CD14-positive monocyte (primary cell): ENCODE data around the gene FAM181B. TPM values are rescaled to one million over a fixed set of nuclear protein-coding genes. Genes with fewer than 3 reads are reported as not detected.

Experiments used
- DNase-seq, 3 donors: peaks; one replicate each; pipeline ENCODE4 v3.0.0-alpha.2; 2011 to 2022
- H2AFZ ChIP-seq: 2 replicates; pipeline ENCODE4 v1.6.0; 2012; ENCODE audit warnings: mild to moderate bottlenecking, low read depth, low read length, inconsistent platforms; ENCODE audit not compliant: insufficient read depth, poor library complexity, severe bottlenecking
- H3K27ac ChIP-seq, 2 donors: 1 replicate in 1 of 2; 2 replicates in 1 of 2; pipeline ENCODE4 v1.5.1; 2012 to 2013; ENCODE audit warnings: low read length in 2 of 2, control low read depth in 1 of 2, inconsistent platforms in 1 of 2, low read depth in 1 of 2, mild to moderate bottlenecking in 1 of 2
- H3K27me3 ChIP-seq, 2 donors: one replicate each; pipeline versions ENCODE4 v1.6.0 to v1.6.1; 2011 to 2013; ENCODE audit warnings: low read length in 2 of 2; ENCODE audit not compliant: control insufficient read depth in 2 of 2, insufficient read depth in 2 of 2
- H3K36me3 ChIP-seq, 2 donors: replicated peaks in 1 of 2; 1 replicate in 1 of 2; 2 replicates in 1 of 2; pipeline versions ENCODE4 v1.5.1 to v1.6.1; 2012 to 2013; ENCODE audit warnings: low read length in 2 of 2, control low read depth in 1 of 2, inconsistent platforms in 1 of 2, mild to moderate bottlenecking in 1 of 2; ENCODE audit not compliant: insufficient read depth in 2 of 2, control insufficient read depth in 1 of 2
- H3K4me1 ChIP-seq, 2 donors: 1 replicate in 1 of 2; 2 replicates in 1 of 2; pipeline versions ENCODE4 v1.5.1 to v1.6.1; 2012 to 2013; ENCODE audit warnings: low read length in 2 of 2, control low read depth in 1 of 2, inconsistent platforms in 1 of 2, mild to moderate bottlenecking in 1 of 2, moderate library complexity in 1 of 2; ENCODE audit not compliant: insufficient read depth in 2 of 2, control insufficient read depth in 1 of 2
- H3K4me2 ChIP-seq: replicated peaks from 2 replicates; pipeline ENCODE3; 2012; ENCODE audit warnings: low read length, moderate library complexity, mild to moderate bottlenecking; ENCODE audit not compliant: poor library complexity, severe bottlenecking; ENCODE audit errors: extremely low read depth
- H3K4me3 ChIP-seq, 3 experiments: fragments of 200-600 bp in 1 of 3; sonication (generic) in 1 of 3; replicated peaks in 1 of 3; 1 replicate in 2 of 3; 2 replicates in 1 of 3; pipeline ENCODE4 v1.5.1; 2011 to 2013; ENCODE audit warnings: low read length in 3 of 3, mild to moderate bottlenecking in 3 of 3, control low read depth in 2 of 3, low read depth in 2 of 3, inconsistent platforms in 1 of 3, moderate library complexity in 1 of 3
- H3K79me2 ChIP-seq: 2 replicates; pipeline ENCODE4 v1.6.0; 2012; ENCODE audit warnings: mild to moderate bottlenecking, control low read depth, inconsistent platforms, low read length, moderate library complexity; ENCODE audit not compliant: insufficient read depth
- H3K9ac ChIP-seq: 2 replicates; pipeline ENCODE4 v1.6.0; 2017; ENCODE audit warnings: low read length, mild to moderate bottlenecking; ENCODE audit not compliant: insufficient read depth, poor library complexity, severe bottlenecking
- H3K9me3 ChIP-seq, 2 donors: replicated peaks in 1 of 2; 1 replicate in 1 of 2; 2 replicates in 1 of 2; pipeline versions ENCODE4 v1.5.1 to v1.6.1; 2012 to 2013; ENCODE audit warnings: low read length in 2 of 2, control low read depth in 1 of 2; ENCODE audit not compliant: control insufficient read depth in 1 of 2, insufficient read depth in 1 of 2
- H4K20me1 ChIP-seq: 2 replicates; pipeline ENCODE4 v1.6.0; 2012; ENCODE audit warnings: mild to moderate bottlenecking, low read length, control low read depth, moderate library complexity; ENCODE audit not compliant: insufficient read depth
- H3K27ac Mint-ChIP-seq, 7 donors: one replicate each; pipeline ENCODE4 v1.8.0; 2020; ENCODE audit warnings: mild to moderate bottlenecking in 7 of 7, mixed read lengths in 7 of 7, moderate library complexity in 6 of 7, inconsistent platforms in 2 of 7
- H3K27me3 Mint-ChIP-seq, 3 donors: one replicate each; pipeline ENCODE4 v1.8.0; 2021 to 2022; ENCODE audit warnings: low read depth in 3 of 3, mild to moderate bottlenecking in 3 of 3, mixed read lengths in 3 of 3, moderate library complexity in 3 of 3, inconsistent platforms in 1 of 3
- H3K36me3 Mint-ChIP-seq, 2 donors: one replicate each; pipeline ENCODE4 v1.8.0; 2020; ENCODE audit warnings: mixed read lengths in 2 of 2, inconsistent platforms in 1 of 2, mild to moderate bottlenecking in 1 of 2
- H3K4me1 Mint-ChIP-seq: one replicate; pipeline ENCODE4 v1.8.0; 2020; ENCODE audit warnings: mild to moderate bottlenecking, mixed read lengths
- H3K4me3 Mint-ChIP-seq, 2 donors: one replicate each; pipeline ENCODE4 v1.8.0; 2020; ENCODE audit warnings: mild to moderate bottlenecking in 2 of 2, mixed read lengths in 2 of 2, moderate library complexity in 1 of 2
- H3K9me3 Mint-ChIP-seq, 7 donors: one replicate each; pipeline ENCODE4 v1.8.0; 2020 to 2022; ENCODE audit warnings: mixed read lengths in 7 of 7, mild to moderate bottlenecking in 6 of 7, moderate library complexity in 6 of 7, inconsistent platforms in 2 of 7
- WGBS: methylation state at CpG from one replicate; pipeline ENCODE4 v1.1.5; 2013; ENCODE audit warnings: missing lambda C conversion rate; ENCODE audit not compliant: insufficient coverage; 5-methylcytosine and 5-hydroxymethylcytosine counted together
- intact Hi-C, 2 donors: fragments of 100-400 bp; cut with micrococcal nuclease; formaldehyde crosslinking; loops; one replicate each; pipeline versions ENCODE4 v1.15.0 to v1.15.1; 2023
- polyA plus RNA-seq, 3 donors: library from polyadenylated mRNA; depleted of rRNA in 1 of 3; unstranded in 2 of 3; stranded (reverse) in 1 of 3; fragments of 300-500 nt in 2 of 3; fragments of >200 nt in 1 of 3; fragmentation: Illumina TruSeq in 2 of 3; gene quantifications; 1 replicate in 2 of 3; 2 replicates in 1 of 3; pipeline ENCODE4 v1.2.3, GENCODE V29; 2012 to 2021
- small RNA-seq: library from RNA; depleted of rRNA; stranded (forward); fragments of <200 nt; gene quantifications from one replicate; pipeline ENCODE3, GENCODE V24; 2012; ENCODE audit warnings: low read depth; ENCODE audit not compliant: insufficient read length
- TF ChIP-seq, protein P1 (sequence below): fragments of 200-600 bp; IDR thresholded peaks from one replicate; pipeline ENCODE4 v1.8.0; 2022; ENCODE audit warnings: antibody characterized with exemption, mild to moderate bottlenecking

FAM181B gene
- polyA plus RNA-seq, 3 donors = not detected

DNA sequence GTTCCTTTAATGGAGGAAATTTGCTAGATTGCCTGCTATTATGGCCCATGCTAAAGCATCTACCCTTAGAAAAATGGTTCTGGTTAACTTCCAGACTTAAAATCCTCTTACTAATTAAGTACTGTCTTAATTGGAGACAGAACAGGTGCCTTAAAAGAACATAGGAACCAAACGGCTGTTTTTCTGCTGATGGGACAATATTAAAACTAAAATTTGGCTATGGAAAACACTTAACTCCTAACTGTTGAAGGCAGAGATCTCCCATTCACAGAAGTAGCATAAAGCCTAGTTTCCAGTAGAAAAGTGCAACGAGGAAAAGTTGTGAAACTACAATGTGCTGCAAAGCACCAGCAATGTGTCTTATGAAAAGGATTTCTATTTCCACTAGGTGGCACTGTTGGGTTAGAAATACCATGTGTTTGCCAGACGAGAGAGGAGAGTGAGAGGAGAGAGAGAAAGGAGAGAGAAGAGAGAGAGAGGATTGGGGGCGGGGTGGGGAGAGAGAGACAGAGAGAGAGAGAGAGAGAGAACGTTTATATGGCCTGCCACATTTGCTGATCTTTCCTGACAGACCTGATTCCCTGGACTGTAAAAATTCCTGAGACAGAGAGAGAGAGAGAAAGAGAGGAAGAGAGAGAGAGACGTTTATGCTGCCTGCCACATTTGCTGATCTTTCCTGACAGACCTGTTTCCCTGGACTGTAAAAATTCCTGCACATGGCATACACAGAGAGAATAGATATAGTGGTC is 51.5 kb downstream of the FAM181B start:
- H3K4me3 ChIP-seq = no peak overlapping the region
- no peak overlapping the region for H3K27ac Mint-ChIP-seq
- no peaks in the 10 kb centered on the region for H3K4me1 ChIP-seq
- H3K27me3 Mint-ChIP-seq = peaks cover 2 to 5% (median 5%) of the 10 kb centered on the region in 3 donors
- H4K20me1 ChIP-seq = no peaks in the 10 kb centered on the region
- H3K9me3 ChIP-seq = peaks cover 0 to 7% of the 10 kb centered on the region in 2 donors
- no peaks in the 10 kb centered on the region for H3K79me2 ChIP-seq
- intact Hi-C loops = no loop called here
- H2AFZ ChIP-seq = peak overlapping the region; percentile 14
- no peaks in the 10 kb centered on the region for H3K36me3 ChIP-seq
- no peak overlapping the region for H3K4me2 ChIP-seq
- no peaks in the 10 kb centered on the region for H3K27me3 ChIP-seq
- TF ChIP-seq, protein P1, sequence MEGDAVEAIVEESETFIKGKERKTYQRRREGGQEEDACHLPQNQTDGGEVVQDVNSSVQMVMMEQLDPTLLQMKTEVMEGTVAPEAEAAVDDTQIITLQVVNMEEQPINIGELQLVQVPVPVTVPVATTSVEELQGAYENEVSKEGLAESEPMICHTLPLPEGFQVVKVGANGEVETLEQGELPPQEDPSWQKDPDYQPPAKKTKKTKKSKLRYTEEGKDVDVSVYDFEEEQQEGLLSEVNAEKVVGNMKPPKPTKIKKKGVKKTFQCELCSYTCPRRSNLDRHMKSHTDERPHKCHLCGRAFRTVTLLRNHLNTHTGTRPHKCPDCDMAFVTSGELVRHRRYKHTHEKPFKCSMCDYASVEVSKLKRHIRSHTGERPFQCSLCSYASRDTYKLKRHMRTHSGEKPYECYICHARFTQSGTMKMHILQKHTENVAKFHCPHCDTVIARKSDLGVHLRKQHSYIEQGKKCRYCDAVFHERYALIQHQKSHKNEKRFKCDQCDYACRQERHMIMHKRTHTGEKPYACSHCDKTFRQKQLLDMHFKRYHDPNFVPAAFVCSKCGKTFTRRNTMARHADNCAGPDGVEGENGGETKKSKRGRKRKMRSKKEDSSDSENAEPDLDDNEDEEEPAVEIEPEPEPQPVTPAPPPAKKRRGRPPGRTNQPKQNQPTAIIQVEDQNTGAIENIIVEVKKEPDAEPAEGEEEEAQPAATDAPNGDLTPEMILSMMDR = peak; percentile 67
- DNase-seq = peak; percentile 23 to 41 (median 35)
- peaks cover 4% of the 10 kb centered on the region for H3K4me1 Mint-ChIP-seq
- no peaks in the 10 kb centered on the region for H3K36me3 Mint-ChIP-seq
- peaks cover 0 to 14% (median 5%) of the 10 kb centered on the region in 7 donors for H3K9me3 Mint-ChIP-seq
- 0% methylated on average over 2 of the region's 6 CpGs for WGBS
- no peak overlapping the region for H3K27ac ChIP-seq
- H3K9ac ChIP-seq = no peak overlapping the region
- no peak overlapping the region for H3K4me3 Mint-ChIP-seq

DNA sequence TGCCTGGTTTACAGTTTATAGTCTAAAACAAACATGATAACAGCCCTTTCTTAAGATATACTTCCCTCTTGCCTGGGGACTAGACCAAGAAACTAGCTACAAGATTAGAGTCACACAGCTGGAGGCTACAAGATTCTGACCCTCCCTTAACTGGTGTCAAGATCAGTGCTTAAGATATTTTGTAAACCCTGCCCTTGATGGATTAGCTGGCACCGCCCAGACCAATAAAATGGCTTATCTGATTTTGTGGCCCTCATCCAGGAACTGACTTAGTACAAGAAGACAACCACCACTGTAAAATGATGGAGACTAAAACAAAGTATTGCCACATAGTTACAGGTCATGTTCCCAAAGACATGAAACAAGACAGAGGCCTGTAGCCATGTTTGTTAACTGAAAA is 53.4 kb downstream of the FAM181B start:
- no peak overlapping the region for H3K4me3 Mint-ChIP-seq
- H3K36me3 Mint-ChIP-seq = no peaks in the 10 kb centered on the region
- TF ChIP-seq, protein P1 = no peak
- H3K36me3 ChIP-seq = no peaks in the 10 kb centered on the region
- H3K4me1 ChIP-seq = no peaks in the 10 kb centered on the region
- DNase-seq = no peak
- no peak overlapping the region for H3K4me2 ChIP-seq
- no peaks in the 10 kb centered on the region for H4K20me1 ChIP-seq
- no CpG with 5 or more reads among the region's 1 CpG for WGBS
- H2AFZ ChIP-seq = no peak overlapping the region
- H3K4me1 Mint-ChIP-seq = peaks cover 4% of the 10 kb centered on the region
- H3K27ac Mint-ChIP-seq = no peak overlapping the region
- no peaks in the 10 kb centered on the region for H3K79me2 ChIP-seq
- peaks cover 0 to 14% (median 7%) of the 10 kb centered on the region in 7 donors for H3K9me3 Mint-ChIP-seq
- peaks cover 2 to 5% (median 5%) of the 10 kb centered on the region in 3 donors for H3K27me3 Mint-ChIP-seq
- no peak overlapping the region for H3K27ac ChIP-seq
- intact Hi-C loops = no loop called here
- H3K9me3 ChIP-seq = peaks cover 0 to 7% of the 10 kb centered on the region in 2 donors
- no peak overlapping the region for H3K9ac ChIP-seq
- H3K4me3 ChIP-seq = no peak overlapping the region
- no peaks in the 10 kb centered on the region for H3K27me3 ChIP-seq

Small RNA genes lying within 50 kb of the gene (small RNA-seq; reads per million reads assigned to genes)
- gene RPS28P7 = not detected

Other genes starting within 250 kb of the FAM181B start
- 100 to 1,000 TPM in 2 of 3 donors, 10 to 100 TPM in 1; 68.0 to 228 (median 186) TPM for gene PRCP, start 166.6 kb upstream of the FAM181B start, polyA plus RNA-seq
- gene DDIAS, start 167.9 kb upstream of the FAM181B start, polyA plus RNA-seq = 10 to 100 TPM in 2 of 3 donors, 1 to 10 TPM in 1; 6.0 to 14.1 (median 13.5) TPM